ENCODE data around the gene MICU1.
A peak's percentile ranks its signal among the peaks of the same experiment; 100 is the strongest.
"Not testable (repeated sequence)": the region's sequence is repeated elsewhere in the genome, so short reads cannot be mapped to it uniquely, and the experiment has no call there.

MICU1 gene

DNA sequence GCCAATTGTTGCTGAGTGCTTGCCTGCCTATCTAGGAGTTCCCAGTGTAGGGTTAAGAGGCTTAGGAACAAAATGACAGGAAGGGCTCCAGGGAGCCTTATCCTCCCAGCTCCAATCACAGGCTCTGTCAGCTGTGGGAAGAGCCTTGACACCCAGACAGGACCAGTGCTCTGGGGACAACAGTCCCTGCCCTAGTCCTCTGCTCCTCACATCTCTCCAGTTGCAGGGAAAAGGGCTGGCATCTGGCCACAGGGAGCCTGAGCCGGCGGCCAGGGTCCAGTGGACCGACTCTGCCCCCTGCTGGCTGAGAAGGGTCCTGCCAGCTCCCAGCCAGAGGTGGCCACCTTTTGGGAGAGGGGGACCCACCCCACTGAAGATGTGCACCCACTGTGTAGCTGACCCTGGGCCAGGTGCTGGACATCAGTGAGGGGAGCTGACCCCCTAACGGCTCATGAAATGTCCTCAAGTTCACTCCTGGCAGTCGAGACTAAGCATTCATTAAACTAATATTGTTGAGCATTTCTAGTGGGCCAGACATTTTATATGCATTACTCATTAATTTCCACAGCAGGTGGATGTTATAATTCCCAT, 288.7 kb downstream of the MICU1 start:
- DNase-seq = peak; percentile 85

DNA sequence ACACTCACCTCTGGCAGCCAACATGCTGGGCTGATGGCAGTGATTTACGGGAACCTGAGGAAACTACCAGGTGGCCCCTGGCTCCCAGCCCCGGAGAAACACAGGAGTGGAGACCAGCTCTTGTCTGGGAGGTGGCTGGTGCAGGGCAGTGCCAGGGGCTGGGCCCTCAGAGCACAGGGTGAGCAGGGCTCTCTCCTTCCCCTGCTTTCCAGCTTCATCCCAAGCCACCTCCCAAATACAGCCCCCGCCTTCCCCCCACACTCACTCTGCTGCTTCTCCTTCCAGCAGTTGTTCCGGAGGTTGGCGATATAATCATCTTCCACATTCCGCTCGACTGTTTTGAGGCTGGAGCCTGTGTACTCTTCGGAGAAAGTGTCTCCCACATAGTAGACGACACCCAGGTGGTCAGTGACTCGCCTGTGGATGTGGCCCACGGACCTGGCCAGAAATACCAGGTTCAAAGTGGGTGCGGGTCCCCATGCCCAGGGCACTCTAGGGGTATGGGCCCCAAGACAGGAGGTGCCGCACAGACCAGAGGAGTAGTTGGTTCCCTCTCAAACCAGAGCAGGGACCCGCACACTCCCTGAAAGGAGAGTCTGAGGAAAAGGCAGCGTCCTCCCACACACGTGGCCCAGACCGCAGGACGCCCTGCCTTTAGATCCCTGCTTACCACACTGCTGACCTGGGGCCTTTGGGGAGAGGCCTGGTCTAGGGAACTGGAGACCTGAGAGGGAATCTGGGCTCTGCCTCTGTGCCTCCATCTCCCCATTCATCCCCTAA, 289.4 kb downstream of the MICU1 start:
- DNase-seq = no peak

DNA sequence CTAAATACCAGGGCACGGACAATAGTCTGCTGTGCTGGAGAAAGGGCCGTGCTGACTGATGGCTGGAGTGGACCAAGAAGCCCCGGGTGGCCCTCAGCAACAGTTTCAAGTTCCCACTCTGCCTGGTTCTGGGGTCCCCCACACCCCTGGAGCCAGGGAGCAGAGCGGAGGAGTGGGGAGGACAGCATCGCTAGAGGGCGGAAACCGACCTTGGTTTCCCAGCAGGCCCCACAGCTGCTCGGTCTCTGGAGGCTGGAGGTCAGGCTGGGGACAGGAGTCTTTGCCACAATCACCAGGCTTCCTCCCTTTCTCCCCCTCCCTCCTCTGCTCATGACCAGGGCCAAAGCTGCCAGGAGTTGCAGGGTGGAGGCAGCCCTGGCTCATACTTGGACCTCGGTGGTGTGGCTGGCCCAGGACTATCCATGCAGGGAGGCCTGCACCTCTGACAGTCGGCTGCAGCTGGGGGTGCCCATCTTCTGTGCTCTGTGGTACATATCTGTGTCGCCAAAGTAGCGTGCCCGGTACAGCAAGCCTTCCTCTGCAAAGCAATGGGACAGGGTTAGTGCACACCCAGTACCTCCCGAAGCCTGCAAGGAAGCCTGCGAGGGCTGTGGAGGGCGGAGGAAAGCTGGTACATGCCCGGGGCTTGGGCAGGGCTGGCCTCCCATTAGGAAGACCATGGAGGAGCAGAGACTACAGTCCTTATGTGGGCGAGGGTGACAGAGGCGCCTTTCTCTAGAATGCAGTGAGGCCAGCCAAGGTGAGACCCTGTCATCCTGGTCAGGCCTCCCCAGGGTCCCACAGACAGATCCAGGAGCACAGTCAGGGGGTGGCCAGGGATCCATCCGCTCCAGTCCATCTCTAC, 290.3 kb downstream of the MICU1 start:
- no peak for DNase-seq

DNA sequence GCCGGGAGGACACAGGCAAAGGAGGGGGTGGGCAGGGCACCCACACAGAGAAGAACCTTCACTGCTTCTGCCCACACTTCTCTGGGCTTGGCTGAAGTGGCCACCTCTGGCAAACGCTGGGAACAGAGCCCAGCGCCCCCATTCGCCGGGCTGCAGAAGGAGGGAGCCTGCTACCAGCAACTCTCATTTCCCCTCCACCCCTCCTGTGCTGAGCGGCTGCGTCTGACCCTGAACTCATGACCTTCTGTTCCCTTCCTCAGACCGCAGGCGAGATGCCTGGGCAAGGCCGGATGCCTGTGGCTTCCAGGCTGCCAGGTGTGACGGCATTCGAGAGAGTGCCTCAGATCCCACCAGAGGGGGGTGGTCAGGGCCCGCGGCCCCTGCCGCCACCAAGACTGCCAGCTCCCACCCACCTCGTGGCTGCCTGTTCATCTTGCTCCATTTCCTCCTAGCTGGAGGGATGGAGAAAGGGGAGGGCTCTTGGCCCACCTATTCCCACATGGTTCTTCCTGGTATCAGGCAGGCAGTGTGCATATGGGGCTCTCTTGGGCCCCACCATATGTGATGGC, 291.0 kb downstream of the MICU1 start:
- no peak for DNase-seq

DNA sequence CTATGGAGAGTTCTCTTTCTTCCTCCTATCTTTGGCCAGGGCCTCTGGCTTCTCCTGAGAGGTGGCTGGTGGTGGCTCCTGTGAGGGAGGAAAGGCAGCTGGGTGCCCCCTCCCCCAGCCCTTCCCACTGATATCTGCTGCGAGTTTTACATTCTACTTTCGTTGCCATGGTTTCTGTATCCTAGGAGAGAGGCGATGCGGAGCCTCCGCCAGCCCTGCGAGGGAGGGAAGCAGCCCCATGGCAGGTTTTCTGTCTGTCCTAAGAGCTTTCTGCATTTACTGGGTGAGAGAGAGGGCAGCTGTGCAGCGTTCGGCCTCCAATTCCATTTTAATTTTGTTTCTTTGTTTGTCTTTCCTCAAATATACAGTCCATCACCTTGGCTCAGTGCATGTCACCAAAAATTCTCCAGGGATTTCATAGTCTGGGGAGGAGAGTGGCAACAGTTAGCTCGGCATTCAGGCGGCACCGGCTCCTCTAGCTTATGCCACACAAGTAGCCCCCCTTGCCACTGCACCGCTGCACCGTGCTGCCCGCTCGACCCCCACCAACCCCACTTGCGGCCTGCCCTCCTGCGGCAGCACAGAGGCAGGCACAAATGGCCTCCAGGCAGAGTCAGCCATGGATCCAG, 291.6 kb downstream of the MICU1 start:
- peak; percentile 58 for DNase-seq

DNA sequence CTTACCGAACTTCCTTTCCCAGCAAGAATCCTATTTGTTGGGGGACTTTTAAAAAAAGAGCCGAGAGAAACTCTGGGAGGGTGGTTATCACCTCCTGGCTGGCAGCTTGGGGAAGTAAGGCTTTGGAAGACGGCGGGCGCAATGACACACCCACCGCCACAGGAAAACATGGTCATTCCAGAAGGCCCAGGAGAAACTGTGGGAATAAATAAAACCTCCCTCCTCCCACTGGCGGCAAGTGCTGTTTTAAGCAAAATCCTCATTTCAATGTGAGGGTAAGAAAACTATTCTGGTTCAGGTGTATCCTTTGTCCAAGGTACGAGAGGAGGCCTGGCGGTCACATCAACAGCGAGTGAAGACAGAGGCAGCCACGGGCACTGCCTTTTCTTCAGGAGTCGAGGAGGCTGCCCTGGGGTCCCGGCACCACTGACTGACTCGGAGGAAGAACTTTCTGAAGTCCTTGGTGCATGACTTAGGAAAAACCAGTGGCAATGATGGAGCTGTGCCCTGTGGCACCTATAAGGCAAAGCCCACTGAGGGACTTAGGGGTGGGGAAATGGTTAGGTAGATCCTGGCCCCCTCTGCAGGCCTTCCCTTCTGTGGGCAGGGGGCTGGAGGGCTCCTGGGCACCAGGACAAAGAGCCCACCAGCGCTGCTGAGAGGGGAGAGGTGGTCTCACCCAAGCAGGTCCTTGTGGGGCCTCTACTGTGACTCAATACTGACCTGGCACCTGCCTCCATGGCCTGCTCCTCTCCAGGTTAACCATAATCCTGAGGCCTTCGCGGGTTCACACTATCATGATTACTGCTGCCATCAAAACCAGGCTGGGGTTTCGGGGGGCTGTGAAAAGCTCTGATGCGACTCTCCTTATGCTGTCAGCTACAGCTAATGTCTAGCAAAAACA, 292.5 kb downstream of the MICU1 start:
- no peak for DNase-seq

DNA sequence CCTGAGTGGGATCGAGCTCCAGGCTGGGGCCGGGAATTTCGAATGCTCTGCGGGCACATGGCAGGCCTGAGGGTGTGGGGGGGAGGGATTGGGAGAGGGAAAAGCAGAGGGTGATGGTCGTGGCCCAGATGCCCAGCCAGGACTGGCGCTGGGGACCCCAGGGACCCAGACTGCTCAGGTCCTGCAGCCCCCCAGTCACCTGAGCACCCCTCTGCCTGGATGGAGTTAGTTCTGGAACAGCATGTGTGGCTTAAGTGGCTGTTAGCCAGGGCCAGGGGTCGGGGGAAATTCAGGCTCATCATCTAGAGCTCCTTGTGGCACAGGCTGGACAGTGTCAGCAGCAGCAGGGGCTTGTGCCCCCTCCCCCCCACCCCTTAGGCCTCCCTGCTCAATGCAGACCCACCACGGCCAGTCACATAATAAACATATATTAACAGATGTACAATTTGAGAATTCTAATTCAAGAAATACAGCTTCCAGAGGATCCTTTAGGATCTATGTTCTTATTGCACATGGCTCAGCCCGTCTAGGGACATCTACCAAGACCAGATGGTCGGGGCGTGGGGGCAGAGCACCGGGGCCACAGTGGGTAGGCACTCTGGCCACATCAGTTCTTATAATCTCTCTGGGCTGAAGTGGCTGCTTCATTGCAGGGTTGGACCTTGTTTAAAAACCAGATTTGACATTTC, 293.3 kb downstream of the MICU1 start:
- DNase-seq = peak; percentile 58

DNA sequence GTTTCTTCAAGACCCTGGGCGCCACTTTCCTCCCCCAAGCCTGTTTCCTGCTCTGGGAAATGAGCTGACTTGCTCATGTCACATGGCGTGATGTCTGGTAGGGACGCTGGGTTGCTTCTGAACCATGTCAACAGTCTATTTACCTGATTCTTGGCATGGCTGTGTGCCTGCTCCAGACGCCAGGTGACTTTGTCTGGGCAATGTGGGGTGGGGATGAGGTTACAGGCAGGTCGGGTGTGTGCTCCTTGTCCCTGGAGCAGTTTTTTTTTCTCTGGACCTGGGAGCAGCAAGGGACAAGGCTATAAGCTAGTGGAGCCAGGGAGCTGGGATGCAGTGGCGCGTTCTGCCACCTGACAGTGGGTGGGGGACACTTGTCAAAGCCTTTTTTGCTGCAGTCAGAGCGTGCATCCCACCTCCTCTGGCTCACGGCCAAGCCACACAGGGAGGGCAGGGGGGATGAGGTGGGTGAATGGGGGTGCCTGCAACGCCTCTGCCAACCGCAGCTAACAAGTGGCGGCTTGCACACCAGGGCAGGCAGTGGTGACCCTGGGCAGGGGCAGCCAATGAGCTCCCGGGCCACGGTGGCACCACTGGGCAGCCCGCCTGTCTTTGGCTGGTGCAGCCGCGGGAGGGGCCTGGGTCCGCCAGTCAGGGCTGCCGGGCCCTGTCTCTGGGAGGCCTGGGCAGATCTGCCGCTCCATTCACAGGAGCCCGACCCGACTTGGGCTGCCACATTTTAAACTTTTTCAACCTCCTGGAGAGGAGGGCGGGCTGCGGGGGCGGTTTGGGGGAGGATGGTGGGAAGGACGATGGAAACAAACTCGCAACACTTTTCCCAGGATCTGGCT, 294.1 kb downstream of the MICU1 start:
- peak; percentile 92 for DNase-seq

DNA sequence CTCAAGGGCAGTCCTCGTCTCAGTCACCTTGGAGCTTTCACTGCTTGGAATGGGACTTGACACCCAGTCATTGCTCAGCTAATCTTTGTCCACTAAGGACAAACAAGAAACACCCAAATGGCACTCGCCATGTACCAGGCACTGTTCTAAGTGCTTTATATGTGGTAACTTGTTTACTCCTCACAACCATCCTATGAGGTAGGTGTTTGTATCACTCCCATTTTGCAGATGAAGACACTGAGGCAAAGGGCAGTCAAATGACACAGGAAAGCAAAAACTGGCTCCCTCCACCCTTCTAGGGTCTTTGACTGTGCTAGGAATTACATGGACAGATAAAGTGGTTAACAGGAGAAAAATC, 295.8 kb downstream of the MICU1 start:
- DNase-seq = no peak

DNA sequence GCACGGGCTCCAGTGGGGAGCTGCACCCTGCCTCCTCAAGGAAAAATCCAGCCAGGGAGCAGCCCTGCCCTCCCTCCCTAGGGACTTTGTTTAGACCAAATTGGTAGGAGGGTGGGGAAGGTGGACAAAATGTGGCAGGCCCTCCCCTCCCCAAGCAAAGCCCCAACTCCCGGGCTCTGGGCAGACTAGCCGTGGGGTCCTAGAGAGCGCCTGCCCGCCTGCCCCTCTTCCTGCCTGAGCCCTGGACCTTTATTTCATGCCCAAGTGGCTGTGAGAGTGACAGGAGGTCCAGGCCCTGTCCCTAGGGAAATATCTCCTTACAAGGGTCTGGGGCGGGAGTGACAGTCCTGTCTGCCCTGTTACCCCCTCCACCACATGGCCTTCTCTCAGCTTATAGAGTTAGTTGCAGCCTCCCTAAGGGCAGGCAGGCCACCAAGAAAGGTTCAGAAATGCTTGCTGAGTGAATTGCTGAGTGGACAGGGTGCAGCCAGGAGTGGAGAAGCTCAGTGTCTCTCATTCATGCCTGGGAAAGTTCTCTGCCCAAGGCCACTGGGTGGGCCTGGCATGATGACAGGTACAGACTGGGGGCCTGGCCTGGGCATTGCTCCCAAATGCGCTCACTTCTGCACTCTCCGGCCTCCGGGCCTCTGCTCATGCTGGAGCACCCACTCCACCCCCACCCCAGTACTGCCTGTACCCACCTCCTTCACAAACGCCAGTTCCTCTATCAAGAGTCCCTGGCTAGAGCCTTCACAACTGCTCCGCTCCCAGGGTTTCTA, 296.4 kb downstream of the MICU1 start:
- peak; percentile 74 for DNase-seq

DNA sequence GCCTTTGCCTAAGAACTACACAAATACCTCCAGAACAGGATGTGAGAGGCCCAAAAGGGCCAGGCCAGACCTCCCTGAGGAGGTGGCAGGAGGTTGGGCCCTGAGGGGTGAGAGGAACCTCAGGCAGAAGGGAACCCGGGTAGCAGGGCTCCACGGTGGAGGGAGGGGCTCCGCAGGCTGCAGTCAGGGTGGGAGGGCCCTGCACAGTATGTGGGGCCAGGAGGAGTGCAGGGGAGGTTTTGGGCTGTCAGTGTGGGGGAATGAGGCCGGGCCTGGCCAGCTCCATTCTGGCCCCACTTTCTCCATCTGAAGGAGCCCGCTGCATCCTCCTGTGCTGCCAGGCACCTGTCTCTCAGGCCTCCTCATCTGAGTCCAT, 297.1 kb downstream of the MICU1 start:
- no peak for DNase-seq

DNA sequence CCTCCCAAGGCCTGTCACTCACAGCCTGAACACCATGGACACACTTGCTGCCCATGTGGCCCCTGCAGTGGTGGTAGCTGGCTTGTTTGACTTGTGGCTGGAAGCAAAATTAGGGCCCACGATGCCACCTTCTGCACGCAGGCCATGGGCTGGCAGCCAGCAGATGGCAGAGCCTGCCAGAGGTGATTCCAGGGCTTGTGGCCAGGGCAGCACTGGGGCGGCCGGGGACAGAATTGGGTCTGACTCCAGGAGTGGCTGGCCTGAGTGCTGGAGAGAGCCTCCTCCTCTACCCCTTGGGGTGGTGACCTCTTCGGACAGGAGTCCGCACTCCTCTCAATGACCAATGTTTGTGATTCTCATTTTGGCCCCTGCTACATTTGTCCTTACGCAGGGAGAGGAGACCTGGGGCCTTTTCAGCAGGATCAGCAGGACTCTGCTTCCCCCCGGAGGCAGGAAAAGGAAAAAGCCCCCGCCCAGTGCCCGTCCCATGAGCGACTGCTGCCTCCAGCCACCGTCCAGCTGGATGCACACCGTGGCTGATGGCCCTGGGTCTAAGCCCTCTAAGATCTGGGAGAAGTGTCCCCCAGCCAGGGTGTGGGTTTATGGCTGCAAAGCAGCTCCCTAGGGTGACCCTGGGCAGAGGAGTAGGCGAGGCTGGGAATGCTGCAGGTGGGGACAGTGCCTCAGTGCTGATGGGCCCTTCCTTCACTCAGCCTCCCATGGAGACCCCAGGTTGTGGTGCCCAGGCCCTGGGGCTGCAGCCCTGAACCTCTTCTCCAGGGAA, 297.6 kb downstream of the MICU1 start:
- peak; percentile 73 for DNase-seq

DNA sequence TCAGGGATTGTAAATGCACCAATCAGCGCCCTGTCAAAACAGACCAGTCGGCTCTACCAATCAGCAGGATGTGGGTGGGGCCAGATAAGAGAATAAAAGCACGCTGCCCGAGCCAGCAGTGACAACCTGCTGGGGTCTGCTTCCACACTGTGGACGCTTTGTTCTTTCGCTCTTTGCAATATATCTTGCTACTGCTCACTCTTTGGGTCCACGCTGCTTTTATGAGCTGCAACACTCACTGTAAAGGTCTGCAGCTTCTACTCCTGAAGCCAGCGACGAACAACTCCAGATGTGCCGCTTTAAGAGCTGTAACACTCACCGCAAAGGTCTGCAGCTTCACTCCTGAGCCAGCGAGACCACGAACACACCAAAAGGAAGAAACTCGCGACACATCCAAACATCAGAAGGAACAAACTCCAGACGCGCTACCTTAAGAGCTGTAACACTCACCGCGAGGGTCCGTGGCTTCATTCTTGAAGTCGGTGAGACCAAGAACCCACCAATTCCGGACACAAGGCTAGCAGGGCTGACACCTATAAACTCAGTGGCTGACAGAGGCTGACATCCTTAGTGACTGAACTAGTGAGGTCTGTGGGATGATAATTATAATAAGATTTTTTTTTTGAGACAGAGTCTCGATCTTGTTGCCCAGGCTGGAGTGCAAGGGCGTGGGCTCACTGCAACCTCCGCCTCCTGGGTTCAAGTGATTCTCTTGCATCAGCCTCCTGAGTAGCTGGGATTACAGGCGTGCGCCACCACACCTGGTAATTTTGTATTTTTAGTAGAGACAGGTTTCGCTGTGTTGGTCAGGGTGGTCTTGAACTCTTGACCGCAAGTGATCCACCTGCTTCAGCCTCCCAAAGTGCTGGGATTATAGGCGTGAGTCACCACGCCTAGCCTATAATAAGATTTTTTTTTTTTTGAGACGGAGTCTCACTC, 298.9 kb downstream of the MICU1 start:
- not testable (repeated sequence) for DNase-seq

DNA sequence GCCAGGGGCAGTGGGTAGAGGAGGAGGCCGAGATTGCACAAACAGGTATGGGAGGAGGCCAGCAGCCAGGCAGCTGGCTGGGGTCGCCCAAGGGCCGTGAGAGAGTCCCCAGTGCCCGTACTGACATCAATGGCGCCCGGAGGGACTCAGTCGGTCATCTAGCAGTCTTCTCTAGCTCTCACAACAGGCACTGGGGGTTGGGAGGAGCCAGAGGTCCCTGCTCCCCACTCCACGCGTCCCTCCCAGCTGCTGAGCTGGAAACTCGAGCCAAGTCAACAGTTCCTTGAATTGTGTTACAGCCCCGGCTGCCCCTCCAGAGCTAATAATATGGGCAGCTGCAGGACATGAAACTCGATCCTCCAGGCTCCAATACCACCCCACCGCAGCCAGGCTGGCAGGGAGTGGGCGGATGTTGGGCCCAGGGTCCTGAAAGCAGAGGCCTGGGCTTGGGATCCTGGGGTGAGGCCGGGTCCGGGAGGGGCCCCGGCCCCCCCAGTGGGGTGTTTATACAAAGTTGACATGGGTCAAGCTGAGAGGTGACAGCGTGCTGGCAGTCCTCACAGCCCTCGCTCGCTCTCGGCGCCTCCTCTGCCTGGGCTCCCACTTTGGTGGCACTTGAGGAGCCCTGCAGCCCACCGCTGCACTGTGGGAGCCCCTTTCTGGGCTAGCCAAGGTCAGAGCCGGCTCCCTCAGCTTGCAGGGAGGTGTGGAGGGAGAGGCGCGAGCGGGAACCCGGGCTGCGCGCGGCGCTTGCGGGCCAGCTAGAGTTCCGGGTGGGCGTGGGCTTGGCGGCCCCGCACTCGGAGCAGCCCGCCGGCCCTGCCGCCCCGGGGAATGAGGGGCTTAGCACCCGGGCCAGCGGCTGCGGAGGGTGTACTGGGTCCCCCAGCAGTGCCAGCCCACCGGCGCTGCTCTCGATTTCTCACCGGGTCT, 300.4 kb downstream of the MICU1 start:
- peak; percentile 38 for DNase-seq

DNA sequence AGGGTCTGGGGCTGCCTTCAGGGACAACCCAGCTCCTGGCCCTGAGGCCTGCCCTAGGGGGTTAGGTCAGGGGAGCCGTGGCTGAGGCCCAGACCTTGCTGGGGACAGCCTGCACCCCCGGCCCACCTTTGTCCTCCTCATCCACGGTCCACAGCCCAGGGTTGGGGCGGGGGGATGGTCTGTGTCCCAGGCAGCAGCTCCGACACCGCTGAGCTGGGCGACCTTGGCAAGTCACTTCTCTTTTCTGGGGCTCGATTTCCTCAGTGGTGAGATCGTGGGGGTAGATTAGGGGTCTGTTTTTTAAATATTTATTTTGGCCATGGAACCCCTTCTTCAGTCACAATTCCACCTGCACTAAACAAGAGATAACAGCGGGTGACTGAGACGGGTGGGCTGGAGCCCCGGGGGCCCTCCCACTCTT, 302.1 kb downstream of the MICU1 start:
- no peak for DNase-seq

DNA sequence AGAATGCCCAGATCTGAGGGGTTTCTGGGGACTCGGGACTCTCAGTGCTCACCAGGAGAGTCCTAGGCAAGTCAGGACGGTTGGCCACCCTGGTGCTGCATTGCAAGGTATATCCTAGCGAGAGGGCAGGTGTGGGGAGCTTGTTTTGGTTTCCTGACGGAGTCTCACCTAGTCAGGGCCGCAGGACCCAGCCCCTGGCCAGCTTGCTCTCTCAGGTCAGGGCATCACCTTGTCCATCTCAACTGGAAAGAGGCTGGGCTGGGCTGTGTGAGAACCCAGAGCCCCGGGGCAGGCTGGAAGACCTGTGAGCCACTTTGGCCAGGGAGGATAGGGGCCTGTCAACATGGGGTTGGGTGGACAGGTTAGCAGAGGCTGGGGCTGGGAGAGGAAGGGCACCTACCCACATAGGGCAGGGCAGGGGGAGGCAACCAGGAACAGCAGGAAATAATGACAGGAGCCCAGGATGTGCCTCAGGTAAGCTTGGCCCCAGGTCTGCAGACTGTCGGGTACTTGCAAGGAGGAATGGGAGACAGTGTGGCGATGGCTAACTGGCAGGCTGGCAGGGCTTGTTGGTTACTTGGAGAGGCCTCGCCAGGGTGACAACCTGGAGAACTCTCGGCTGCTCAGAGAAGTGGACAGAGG, 302.6 kb downstream of the MICU1 start:
- DNase-seq = no peak
